HepG2 (cell line): ENCODE results near the gene SNED1. TPM values are rescaled to one million over a fixed set of nuclear protein-coding genes. Genes with fewer than 3 reads are reported as not detected.
A peak's percentile ranks its signal among the peaks of the same experiment; 100 is the strongest.

Source experiments
- BCL3 ChIP-seq: sonication (generic); formaldehyde crosslinking; IDR thresholded peaks from 2 replicates; pipeline ENCODE4 v1.5.1; 2020; ENCODE audit warnings: mild to moderate bottlenecking, missing genetic modification reagents, moderate library complexity
- CAMTA2 ChIP-seq: sonication (generic); formaldehyde crosslinking; IDR thresholded peaks from 2 replicates; pipeline ENCODE4 v1.4.0; 2020; ENCODE audit warnings: mild to moderate bottlenecking, missing genetic modification reagents, borderline replicate concordance
- GFI1 ChIP-seq: sonication (generic); formaldehyde crosslinking; IDR thresholded peaks from 2 replicates; pipeline ENCODE4 v1.5.0; 2020; ENCODE audit warnings: missing genetic modification reagents, mild to moderate bottlenecking, borderline replicate concordance
- HOXA3 ChIP-seq: sonication (generic); formaldehyde crosslinking; IDR thresholded peaks from 2 replicates; pipeline ENCODE4 v1.5.0; 2020; ENCODE audit warnings: missing genetic modification reagents
- HOXA5 ChIP-seq: sonication (generic); formaldehyde crosslinking; IDR thresholded peaks from 2 replicates; pipeline ENCODE4 v1.4.0; 2020; ENCODE audit warnings: missing genetic modification reagents
- MYPOP ChIP-seq: sonication (generic); formaldehyde crosslinking; IDR thresholded peaks from 2 replicates; pipeline ENCODE4 v1.8.1; 2023; ENCODE audit warnings: mild to moderate bottlenecking, moderate library complexity, missing genetic modification reagents
- PBX2 ChIP-seq: IDR thresholded peaks from 2 replicates; pipeline ENCODE4 v1.6.1; 2016; ENCODE audit warnings: control low read depth
- PHF8 ChIP-seq: sonication (generic); formaldehyde crosslinking; IDR thresholded peaks from 2 replicates; pipeline ENCODE4 v1.5.0; 2020; ENCODE audit warnings: missing genetic modification reagents
- POLR2AphosphoS5 ChIP-seq: IDR thresholded peaks from 2 replicates; pipeline ENCODE4 v1.6.1; 2012; ENCODE audit warnings: low read depth, low read length
- PRMT3 ChIP-seq: sonication (generic); formaldehyde crosslinking; IDR thresholded peaks from 2 replicates; pipeline ENCODE4 v1.8.1; 2022; ENCODE audit warnings: low read depth, mild to moderate bottlenecking, moderate library complexity, missing genetic modification reagents, borderline replicate concordance
- SNAPC2 ChIP-seq: sonication (generic); formaldehyde crosslinking; IDR thresholded peaks from 2 replicates; pipeline ENCODE4 v1.8.1; 2022; ENCODE audit warnings: mild to moderate bottlenecking, missing genetic modification reagents
- TFE3 ChIP-seq: IDR thresholded peaks from 2 replicates; pipeline ENCODE4 v1.6.1; 2016
- THRA ChIP-seq: sonication (generic); formaldehyde crosslinking; IDR thresholded peaks from 2 replicates; pipeline ENCODE4 v1.4.0; 2020; ENCODE audit warnings: missing genetic modification reagents, borderline replicate concordance
- TSC22D2 ChIP-seq: sonication (generic); formaldehyde crosslinking; IDR thresholded peaks from 2 replicates; pipeline ENCODE4 v1.5.1; 2020; ENCODE audit warnings: missing genetic modification reagents, mild to moderate bottlenecking, borderline replicate concordance
- ZBTB7A ChIP-seq: sonication (generic); formaldehyde crosslinking; IDR thresholded peaks from 2 replicates; pipeline ENCODE4 v1.8.0; 2022; ENCODE audit warnings: mild to moderate bottlenecking, missing genetic modification reagents
- ZKSCAN5 ChIP-seq: sonication (generic); formaldehyde crosslinking; IDR thresholded peaks from 2 replicates; pipeline ENCODE4 v1.5.1; 2020; ENCODE audit warnings: mild to moderate bottlenecking, missing genetic modification reagents
- ZKSCAN8 ChIP-seq: IDR thresholded peaks from 2 replicates; pipeline ENCODE4 v1.6.1; 2016; ENCODE audit warnings: borderline replicate concordance, missing genetic modification reagents, missing compliant biosample characterization
- ZNF282 ChIP-seq: fragments of 450-650 bp; IDR thresholded peaks from 2 replicates; pipeline ENCODE4 v1.6.1; 2018; ENCODE audit not compliant: partially characterized antibody
- ZNF512B ChIP-seq: sonication (generic); formaldehyde crosslinking; IDR thresholded peaks from 2 replicates; pipeline ENCODE4 v1.5.1; 2020; ENCODE audit warnings: missing genetic modification reagents, mild to moderate bottlenecking, borderline replicate concordance
- ZNF709 ChIP-seq: sonication (generic); formaldehyde crosslinking; IDR thresholded peaks from 2 replicates; pipeline ENCODE4 v1.5.0; 2020; ENCODE audit warnings: mild to moderate bottlenecking, missing genetic modification reagents
- ZNF781 ChIP-seq: sonication (generic); formaldehyde crosslinking; IDR thresholded peaks from 2 replicates; pipeline ENCODE4 v1.5.1; 2020; ENCODE audit warnings: borderline replicate concordance, mild to moderate bottlenecking, missing genetic modification reagents; ENCODE audit errors: not compliant biosample characterization
- polyA plus RNA-seq, 8 experiments: library from polyadenylated mRNA; depleted of rRNA in 3 of 8; stranded (reverse) in 7 of 8; unstranded in 1 of 8; fragments of >200 nt; fragmentation: Illumina TruSeq in 4 of 8; extraction: Trizol in 4 of 8; gene quantifications; 2 replicates each; pipeline versions ENCODE4 v1.2.1 to v1.2.3, GENCODE V29; 2011 to 2016; ENCODE audit warnings: low read depth in 4 of 8, missing spikeins in 1 of 8, mixed read lengths in 1 of 8; ENCODE audit not compliant: insufficient read depth in 1 of 8
- total RNA-seq, 5 experiments: library from RNA; depleted of rRNA; stranded (reverse); fragments of >200 nt; fragmentation: Illumina TruSeq; extraction: Trizol; gene quantifications; 2 replicates each; pipeline ENCODE4 v1.2.3, GENCODE V29; 2016; ENCODE audit warnings: low read depth in 1 of 5

Gene SNED1
- total and polyA plus RNA-seq, 2 of the 13 experiments (the other 11 are each of a cell fraction or from before 2014, with no cell fraction given), result 0.15 to 0.65 TPM

- TF ChIP-seq THRA (CRISPR knock-in tag) (no peak), BCL3 (CRISPR knock-in tag) (0 out of 2 replicates have a peak, but pooled peaks have one; percentile 55), SNAPC2 (CRISPR knock-in tag) (no peak), ZKSCAN8 (CRISPR knock-in tag) (no peak), GFI1 (no peak), ZNF512B (CRISPR knock-in tag) (no peak), HOXA5 (CRISPR knock-in tag) (no peak), CAMTA2 (CRISPR knock-in tag) (no peak), MYPOP (no peak), ZNF709 (CRISPR knock-in tag) (no peak), TSC22D2 (no peak), ZBTB7A (CRISPR knock-in tag) (0 out of 2 replicates have a peak, but pooled peaks have one; percentile 25), PBX2 (CRISPR knock-in tag) (no peak), TFE3 (no peak), PHF8 (CRISPR knock-in tag) (no peak), HOXA3 (CRISPR knock-in tag) (0 out of 2 replicates have a peak, but pooled peaks have one; percentile 6), ZNF282 (no peak), ZKSCAN5 (no peak), POLR2AphosphoS5 (no peak), ZNF781 (no peak), PRMT3 (CRISPR knock-in tag) (no peak)
Observed at GRCh38 chr2:240965905-240966456, 32.4 kb upstream of the SNED1 start (continued).
